ENCODE measurements around the gene IFNGR2. TPM values are rescaled to one million over a fixed set of nuclear protein-coding genes. Genes with fewer than 3 reads are reported as not detected.
A peak's percentile ranks its signal among the peaks of the same experiment; 100 is the strongest.

The IFNGR2 gene
- total RNA-seq, 1 experiment from 2014 or later = 87.7 TPM

GRCh38 chr21:33391656-33392055, 11.6 kb upstream of the IFNGR2 start:
- ChIA-PET POLR2A (no interaction called here), CTCF (interaction anchor here (1.0 kb wide), 1 partner anchor 31 kb away, joined by 3 read pairs; no protein-coding TSS in a partner anchor)
- H3K4me3 Mint-ChIP-seq (ENCODE audit: unreplicated experiment) = no peak overlapping the region
- H3K27ac Mint-ChIP-seq (ENCODE audit: low read depth, unreplicated experiment) = no peak overlapping the region
- peaks cover 25% of the 10 kb centered on the region for H3K4me1 Mint-ChIP-seq (ENCODE audit: insufficient read depth, unreplicated experiment)
- no peaks in the 10 kb centered on the region for H3K9me3 Mint-ChIP-seq (ENCODE audit: unreplicated experiment)
- no peak for DNase-seq (ENCODE audit: unreplicated experiment)
- intact Hi-C loops (cut with micrococcal nuclease) = no loop called here
- BruUV-seq (replicated peaks) = no TSS peak
- H3K27me3 Mint-ChIP-seq (ENCODE audit: insufficient read depth, unreplicated experiment) = no peaks in the 10 kb centered on the region
- TF ChIP-seq, protein P1, sequence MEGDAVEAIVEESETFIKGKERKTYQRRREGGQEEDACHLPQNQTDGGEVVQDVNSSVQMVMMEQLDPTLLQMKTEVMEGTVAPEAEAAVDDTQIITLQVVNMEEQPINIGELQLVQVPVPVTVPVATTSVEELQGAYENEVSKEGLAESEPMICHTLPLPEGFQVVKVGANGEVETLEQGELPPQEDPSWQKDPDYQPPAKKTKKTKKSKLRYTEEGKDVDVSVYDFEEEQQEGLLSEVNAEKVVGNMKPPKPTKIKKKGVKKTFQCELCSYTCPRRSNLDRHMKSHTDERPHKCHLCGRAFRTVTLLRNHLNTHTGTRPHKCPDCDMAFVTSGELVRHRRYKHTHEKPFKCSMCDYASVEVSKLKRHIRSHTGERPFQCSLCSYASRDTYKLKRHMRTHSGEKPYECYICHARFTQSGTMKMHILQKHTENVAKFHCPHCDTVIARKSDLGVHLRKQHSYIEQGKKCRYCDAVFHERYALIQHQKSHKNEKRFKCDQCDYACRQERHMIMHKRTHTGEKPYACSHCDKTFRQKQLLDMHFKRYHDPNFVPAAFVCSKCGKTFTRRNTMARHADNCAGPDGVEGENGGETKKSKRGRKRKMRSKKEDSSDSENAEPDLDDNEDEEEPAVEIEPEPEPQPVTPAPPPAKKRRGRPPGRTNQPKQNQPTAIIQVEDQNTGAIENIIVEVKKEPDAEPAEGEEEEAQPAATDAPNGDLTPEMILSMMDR (IDR thresholded peaks at IDR 0.05; ENCODE audit: unreplicated experiment) = no peak
- H3K36me3 Mint-ChIP-seq (ENCODE audit: insufficient read depth, unreplicated experiment) = no peaks in the 10 kb centered on the region

GRCh38 chr21:33392284-33392985, 10.8 kb upstream of the IFNGR2 start:
- BruUV-seq (replicated peaks) = no TSS peak
- TF ChIP-seq, protein P1 (IDR thresholded peaks at IDR 0.05; ENCODE audit: unreplicated experiment) = no peak
- Mint-ChIP-seq H3K36me3 (ENCODE audit: insufficient read depth, unreplicated experiment) (no peaks in the 10 kb centered on the region), H3K4me1 (ENCODE audit: insufficient read depth, unreplicated experiment) (peaks cover 25% of the 10 kb centered on the region), H3K27ac (ENCODE audit: low read depth, unreplicated experiment) (no peak overlapping the region), H3K27me3 (ENCODE audit: insufficient read depth, unreplicated experiment) (no peaks in the 10 kb centered on the region), H3K9me3 (ENCODE audit: unreplicated experiment) (no peaks in the 10 kb centered on the region), H3K4me3 (ENCODE audit: unreplicated experiment) (peak overlapping the region; percentile 14)
- no peak for DNase-seq (ENCODE audit: unreplicated experiment)
- ChIA-PET CTCF (no interaction called here), POLR2A (interaction anchor here (1.7 kb wide), 1 partner anchor 12 kb away, joined by 8 read pairs; no protein-coding TSS in a partner anchor)
- intact Hi-C loops (cut with micrococcal nuclease) = no loop called here

GRCh38 chr21:33393348-33393747, 9.9 kb upstream of the IFNGR2 start:
- POLR2A ChIA-PET = interaction anchor here (1.7 kb wide), 1 partner anchor 11 kb away, joined by 8 read pairs; no protein-coding TSS in a partner anchor
- Mint-ChIP-seq H3K36me3 (ENCODE audit: insufficient read depth, unreplicated experiment) (no peaks in the 10 kb centered on the region), H3K9me3 (ENCODE audit: unreplicated experiment) (no peaks in the 10 kb centered on the region), H3K4me1 (ENCODE audit: insufficient read depth, unreplicated experiment) (peaks cover 25% of the 10 kb centered on the region), H3K27me3 (ENCODE audit: insufficient read depth, unreplicated experiment) (no peaks in the 10 kb centered on the region), H3K27ac (ENCODE audit: low read depth, unreplicated experiment) (no peak overlapping the region), H3K4me3 (ENCODE audit: unreplicated experiment) (no peak overlapping the region)
- DNase-seq (ENCODE audit: unreplicated experiment) = no peak
- intact Hi-C loops (cut with micrococcal nuclease) = no loop called here
- CTCF ChIA-PET = interaction anchor here (0.6 kb wide), 1 partner anchor 36 kb away, joined by 3 read pairs; no protein-coding TSS in a partner anchor
- BruUV-seq (replicated peaks) = no TSS peak
- TF ChIP-seq, protein P1 (IDR thresholded peaks at IDR 0.05; ENCODE audit: unreplicated experiment) = no peak

DNA sequence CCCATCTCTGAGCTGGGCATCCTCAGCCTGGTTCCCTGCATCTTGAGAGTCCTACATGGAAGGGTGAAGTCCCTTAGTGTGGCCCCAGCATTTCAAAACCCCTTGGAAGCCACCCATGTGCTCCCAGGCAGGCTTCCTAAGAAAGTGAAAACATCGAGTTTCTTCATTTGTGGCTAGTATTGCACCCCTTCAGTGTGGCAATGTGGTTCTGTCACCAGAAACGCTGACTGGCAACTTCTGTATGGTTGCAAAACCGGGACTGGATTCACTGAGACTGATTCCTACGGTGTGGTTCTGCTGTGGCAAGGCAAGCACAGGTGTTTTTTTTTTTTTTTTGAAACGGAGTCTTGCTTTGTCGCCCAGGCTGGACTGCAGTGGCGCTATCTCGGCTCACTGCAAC, 9.0 kb upstream of the IFNGR2 start:
- no peak overlapping the region for H3K4me3 Mint-ChIP-seq (ENCODE audit: unreplicated experiment)
- intact Hi-C loops (cut with micrococcal nuclease) = no loop called here
- H3K4me1 Mint-ChIP-seq (ENCODE audit: insufficient read depth, unreplicated experiment) = peaks cover 25% of the 10 kb centered on the region
- H3K27me3 Mint-ChIP-seq (ENCODE audit: insufficient read depth, unreplicated experiment) = no peaks in the 10 kb centered on the region
- CTCF ChIA-PET = no interaction called here
- TF ChIP-seq, protein P1 (IDR thresholded peaks at IDR 0.05; ENCODE audit: unreplicated experiment) = no peak
- POLR2A ChIA-PET = interaction anchor here (0.6 to 1.7 kb wide), 2 partner anchors 10 to 16 kb away, joined by 3 to 8 read pairs; no protein-coding TSS in a partner anchor
- peak; percentile 94 for DNase-seq (ENCODE audit: unreplicated experiment)
- H3K9me3 Mint-ChIP-seq (ENCODE audit: unreplicated experiment) = no peaks in the 10 kb centered on the region
- no TSS peak for BruUV-seq (replicated peaks)
- no peaks in the 10 kb centered on the region for H3K36me3 Mint-ChIP-seq (ENCODE audit: insufficient read depth, unreplicated experiment)
- H3K27ac Mint-ChIP-seq (ENCODE audit: low read depth, unreplicated experiment) = no peak overlapping the region

Data from MCF 10A (cell line).